HS-5 (cell line): Measurements from ENCODE around the gene SMOC2.

Experiments used
- DNase-seq: peaks from one replicate; pipeline ENCODE4 v3.0.0-alpha.2; 2012; ENCODE audit warnings: low read depth

The SMOC2 gene

GRCh38 chr6:168713839-168714238, 272.9 kb downstream of the SMOC2 start:
- DNase-seq, result no peak

- no peak for DNase-seq
Measured at GRCh38 chr6:168714547-168715260, 273.7 kb downstream of the SMOC2 start.

DNA sequence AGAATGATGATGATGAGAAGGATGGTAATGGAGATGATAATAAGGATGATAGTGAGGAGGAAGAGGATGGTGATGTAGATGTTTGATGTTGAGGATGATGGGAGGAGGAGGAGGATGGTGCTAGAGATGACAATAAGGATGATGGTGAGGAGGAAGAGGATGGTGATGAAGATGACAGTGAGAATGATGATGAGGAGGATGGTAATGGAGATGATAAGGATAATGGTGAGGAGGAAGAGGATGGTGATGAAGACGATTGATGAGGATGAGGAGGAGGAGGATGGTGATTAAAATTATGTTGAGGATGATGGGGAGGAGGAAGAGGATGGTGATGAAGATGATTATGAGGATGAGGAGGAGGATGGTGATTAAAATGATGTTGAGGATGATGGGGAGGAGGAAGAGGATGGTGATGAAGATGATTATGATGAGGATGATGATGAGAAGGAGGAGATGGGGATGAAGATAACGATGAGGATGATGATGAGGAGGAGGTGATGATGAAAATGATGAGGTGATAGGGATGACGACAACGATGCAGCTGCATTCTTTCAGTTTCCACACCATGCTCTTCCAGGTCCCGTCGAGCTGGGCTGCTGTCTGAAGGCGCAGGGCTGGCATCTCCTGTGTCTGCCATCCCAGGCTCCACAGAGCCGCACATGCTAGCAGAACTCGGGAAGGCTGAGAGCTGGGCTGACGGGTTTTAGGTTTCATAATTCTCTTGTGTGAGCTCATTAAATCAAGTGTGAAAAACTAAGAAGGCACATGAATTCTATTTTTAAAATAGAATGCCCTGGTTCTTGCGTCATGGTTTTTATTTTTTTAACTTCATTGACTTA, 274.9 kb downstream of the SMOC2 start:
- DNase-seq, result no peak

DNA sequence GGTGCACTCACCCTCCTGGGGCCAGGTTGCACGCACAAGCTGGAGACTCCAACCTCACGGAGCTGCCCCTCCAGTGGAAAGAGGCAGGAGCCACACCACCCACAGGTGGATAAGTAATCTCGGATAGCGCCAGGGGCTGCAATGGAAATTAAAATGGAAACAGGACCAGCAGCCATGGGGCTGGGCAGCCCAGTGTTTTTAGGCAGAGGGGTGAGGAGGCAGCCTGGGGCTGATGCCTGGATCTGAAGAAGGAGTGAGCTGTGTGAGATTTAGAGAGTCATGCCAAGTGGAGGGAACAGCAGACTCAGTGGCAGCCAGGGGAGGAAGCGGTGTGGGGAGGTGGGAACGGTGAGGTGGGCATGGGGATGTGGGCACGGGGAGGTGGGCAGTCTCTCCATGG, 275.6 kb downstream of the SMOC2 start:
- no peak for DNase-seq

DNA sequence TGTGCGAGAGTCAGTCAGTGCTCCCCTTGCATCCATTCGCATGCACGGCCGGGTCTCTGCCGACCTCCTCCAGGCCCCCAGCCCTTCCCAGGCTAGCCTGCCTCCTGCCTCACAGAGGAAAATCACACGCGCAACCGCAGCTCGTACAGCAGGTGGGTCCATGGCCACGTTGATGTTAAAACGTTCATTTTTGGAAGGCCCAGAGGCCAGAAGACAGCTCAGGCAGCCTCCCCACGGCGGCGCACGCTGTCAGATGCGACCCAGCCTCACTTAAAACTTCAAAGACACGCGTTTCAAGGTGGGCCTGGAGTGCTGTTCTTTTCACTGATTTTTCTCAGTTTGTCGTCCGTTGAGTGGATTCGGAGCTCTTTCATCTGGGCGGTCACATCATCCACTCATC, 276.5 kb downstream of the SMOC2 start:
- no peak for DNase-seq
